Thymus (tissue), 11 donors: ENCODE measurements around the gene BICD2. TPM values are rescaled to one million over a fixed set of nuclear protein-coding genes. Genes with fewer than 3 reads are reported as not detected.

ENCODE experiments used
- DNase-seq, 9 donors: peaks; one replicate each; pipeline ENCODE4 v3.0.0-alpha.2; 2013; ENCODE audit warnings: low spot score in 9 of 9, low read depth in 6 of 9, missing footprints in 1 of 9
- H3K27ac ChIP-seq, 2 donors: one replicate each; pipeline ENCODE4 v1.5.1; 2013; ENCODE audit warnings: control low read depth in 1 of 2, low read depth in 1 of 2, low read length in 1 of 2, mild to moderate bottlenecking in 1 of 2, moderate library complexity in 1 of 2
- H3K27me3 ChIP-seq, 2 donors: one replicate each; pipeline ENCODE4 v1.5.1; 2013; ENCODE audit warnings: low read length in 1 of 2; ENCODE audit not compliant: control insufficient read depth in 2 of 2, insufficient read depth in 1 of 2
- H3K36me3 ChIP-seq, 2 donors: one replicate each; pipeline ENCODE4 v1.5.1; 2013; ENCODE audit warnings: low read length in 1 of 2, mild to moderate bottlenecking in 1 of 2, moderate library complexity in 1 of 2; ENCODE audit not compliant: control insufficient read depth in 2 of 2, insufficient read depth in 2 of 2
- H3K4me1 ChIP-seq, 2 donors: one replicate each; pipeline ENCODE4 v1.5.1; 2013; ENCODE audit warnings: low read length in 2 of 2; ENCODE audit not compliant: control insufficient read depth in 2 of 2, insufficient read depth in 2 of 2
- H3K4me3 ChIP-seq, 2 donors: one replicate each; pipeline ENCODE4 v1.5.1; 2013; ENCODE audit warnings: low read length in 2 of 2, control low read depth in 1 of 2, mild to moderate bottlenecking in 1 of 2
- H3K9me3 ChIP-seq, 2 donors: one replicate each; pipeline ENCODE4 v1.5.1; 2013; ENCODE audit warnings: low read length in 1 of 2, mild to moderate bottlenecking in 1 of 2; ENCODE audit not compliant: control insufficient read depth in 2 of 2, insufficient read depth in 1 of 2
- WGBS: extraction: QIAGEN DNeasy Blood & Tissue Kit; methylation state at CpG from one replicate; pipeline ENCODE4 v1.1.7; 2013; 5-methylcytosine and 5-hydroxymethylcytosine counted together
- polyA plus RNA-seq: library from polyadenylated mRNA; stranded (reverse); fragments of 200-250 nt; gene quantifications from one replicate; pipeline ENCODE4 v1.2.3, GENCODE V29; 2013
- total RNA-seq: library from RNA; stranded (reverse); fragments of 120-200 nt; gene quantifications from one replicate; pipeline ENCODE4 v1.2.4, GENCODE V29; 2013
- donor health status: healthy.

The BICD2 gene
- total and polyA plus RNA-seq, 2 donors, result 16.8 to 17.4 TPM

DNA sequence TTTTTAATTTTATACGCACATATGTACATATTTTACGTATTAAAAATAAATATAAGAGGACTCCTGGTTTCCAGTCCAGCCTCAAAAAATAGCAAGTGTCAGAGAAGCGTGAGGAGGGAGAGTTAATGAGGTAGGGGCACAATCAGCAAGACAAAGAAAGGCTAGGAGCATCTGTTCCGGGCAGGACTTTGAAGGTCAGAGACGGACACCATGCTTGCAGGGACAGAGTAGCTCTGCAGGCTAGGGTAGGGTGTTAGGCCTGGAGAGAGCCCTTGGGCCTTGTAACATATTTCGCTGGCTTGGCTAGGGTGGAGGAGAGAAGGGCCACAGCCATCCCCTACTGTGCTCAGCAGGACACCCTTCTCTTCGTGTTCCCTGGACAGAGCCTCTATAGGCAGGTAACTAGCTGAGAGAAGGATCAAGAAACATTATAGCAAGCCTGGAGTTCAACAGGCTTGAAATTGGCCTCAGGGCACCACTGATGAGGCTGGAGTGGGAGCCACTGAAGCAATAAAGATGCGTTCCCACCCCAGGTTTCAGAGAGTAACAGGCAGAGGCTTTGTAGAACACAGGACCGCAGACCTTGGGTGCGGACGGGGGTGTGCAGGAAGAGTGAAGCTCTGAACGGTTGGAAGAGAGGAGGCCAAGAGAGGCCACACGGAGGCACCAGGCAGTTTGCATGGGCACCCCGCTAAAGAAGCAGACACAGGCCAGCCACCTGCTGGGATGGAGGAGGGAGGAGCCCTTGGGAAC lies 85.0 kb downstream of the BICD2 start:
- Histone ChIP-seq H3K9me3 (no peaks in the 10 kb centered on the region), H3K27ac (no peak overlapping the region), H3K36me3 (no peaks in the 10 kb centered on the region), H3K27me3 (no peaks in the 10 kb centered on the region), H3K4me3 (no peak overlapping the region), H3K4me1 (no peaks in the 10 kb centered on the region)
- 97% methylated on average over 14 of the region's 14 CpGs for WGBS
- no peak for DNase-seq

GRCh38 chr9:92671323-92671722 lies 93.3 kb downstream of the BICD2 start:
- Histone ChIP-seq H3K4me1 (peaks cover 18 to 20% of the 10 kb centered on the region in 2 donors), H3K36me3 (peaks cover 1 to 3% of the 10 kb centered on the region in 2 donors), H3K27ac (no peak overlapping the region), H3K9me3 (no peaks in the 10 kb centered on the region), H3K4me3 (peak overlapping the region in 1 of 2 donors; percentile 97), H3K27me3 (no peaks in the 10 kb centered on the region)
- WGBS, result 94% methylated on average over 4 of the region's 4 CpGs
- DNase-seq, result no peak

DNA sequence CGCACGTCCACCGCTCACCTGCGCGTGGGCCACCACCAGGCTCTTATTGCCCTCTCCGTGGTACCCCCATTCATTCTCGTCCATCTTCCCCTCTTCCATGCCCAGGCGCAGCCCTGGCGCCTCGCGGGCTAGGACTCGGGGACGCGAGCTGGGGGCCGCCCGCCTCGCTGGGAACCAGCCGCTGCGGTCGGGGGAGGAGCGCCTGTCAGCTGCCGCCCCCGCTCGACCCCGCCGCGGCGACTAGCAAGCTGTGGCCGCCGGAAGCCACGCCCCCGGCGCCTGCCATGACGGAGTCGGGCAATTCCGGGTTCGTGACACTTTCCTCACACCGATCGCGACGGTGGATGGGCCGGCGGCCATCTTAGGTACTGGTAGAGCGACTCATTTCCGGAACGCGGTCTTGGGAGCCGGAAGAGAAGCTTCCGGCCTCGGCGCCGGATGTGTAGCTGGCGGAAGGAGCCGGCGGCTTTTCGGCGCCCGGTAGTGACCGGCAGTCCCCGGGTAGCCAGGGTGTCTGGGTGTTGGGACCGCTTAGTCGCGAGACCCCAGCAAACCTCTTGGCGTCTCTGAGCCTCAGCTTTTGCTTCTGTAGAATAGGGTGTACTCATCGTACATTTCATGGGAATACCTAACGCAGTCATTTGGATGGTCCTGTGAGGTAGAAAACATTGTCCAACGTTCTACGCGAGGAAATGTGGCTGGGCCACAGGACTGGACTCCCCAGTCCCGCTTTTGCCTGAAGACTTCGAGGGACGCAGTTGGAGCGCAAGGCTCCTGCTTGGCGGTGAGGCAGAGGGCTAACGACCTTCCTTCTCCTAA lies 94.5 kb downstream of the BICD2 start, which contains the start of gene IPPK:
Gene IPPK (minus strand): TSS at position 242 of the 819 bp plus-strand sequence. CDS start 143 bp downstream, at position 99.
- no peaks in the 10 kb centered on the region for H3K27me3 ChIP-seq
- H3K9me3 ChIP-seq, result no peaks in the 10 kb centered on the region
- WGBS, result under 1% methylated on average over 75 of the region's 75 CpGs
- H3K36me3 ChIP-seq, result peaks cover 6 to 7% of the 10 kb centered on the region in 2 donors
- peak within 1 kb of the TSS; percentile 65 to 97 for H3K4me3 ChIP-seq
- peak within 1 kb of the TSS; percentile 51 to 75 for H3K27ac ChIP-seq
- H3K4me1 ChIP-seq, result peaks cover 20% of the 10 kb centered on the region in 2 donors
- peak; percentile 92 to 99 (median 97) for DNase-seq

- DNase-seq, result no peak
- under 1% methylated on average over 29 of the region's 29 CpGs for WGBS
- Histone ChIP-seq H3K4me3 (peak overlapping the region; percentile 65 to 97), H3K27me3 (no peaks in the 10 kb centered on the region), H3K27ac (peak overlapping the region; percentile 51 to 75), H3K9me3 (no peaks in the 10 kb centered on the region), H3K36me3 (peaks cover 6 to 7% of the 10 kb centered on the region in 2 donors), H3K4me1 (peaks cover 20 to 24% of the 10 kb centered on the region in 2 donors)
Observed at GRCh38 chr9:92669527-92669889, 95.1 kb downstream of the BICD2 start.

- H3K36me3 ChIP-seq, result peaks cover 6 to 7% of the 10 kb centered on the region in 2 donors
- WGBS, result 32% methylated on average over 14 of the region's 14 CpGs
- H3K4me3 ChIP-seq, result peak overlapping the region; percentile 65 to 97
- no peaks in the 10 kb centered on the region for H3K9me3 ChIP-seq
- peak in 2 of 9 donors; percentile 8 to 34 for DNase-seq
- peaks cover 20 to 28% of the 10 kb centered on the region in 2 donors for H3K4me1 ChIP-seq
- H3K27me3 ChIP-seq, result no peaks in the 10 kb centered on the region
- no peak overlapping the region for H3K27ac ChIP-seq
Observed at GRCh38 chr9:92668746-92669526, 95.7 kb downstream of the BICD2 start.

DNA sequence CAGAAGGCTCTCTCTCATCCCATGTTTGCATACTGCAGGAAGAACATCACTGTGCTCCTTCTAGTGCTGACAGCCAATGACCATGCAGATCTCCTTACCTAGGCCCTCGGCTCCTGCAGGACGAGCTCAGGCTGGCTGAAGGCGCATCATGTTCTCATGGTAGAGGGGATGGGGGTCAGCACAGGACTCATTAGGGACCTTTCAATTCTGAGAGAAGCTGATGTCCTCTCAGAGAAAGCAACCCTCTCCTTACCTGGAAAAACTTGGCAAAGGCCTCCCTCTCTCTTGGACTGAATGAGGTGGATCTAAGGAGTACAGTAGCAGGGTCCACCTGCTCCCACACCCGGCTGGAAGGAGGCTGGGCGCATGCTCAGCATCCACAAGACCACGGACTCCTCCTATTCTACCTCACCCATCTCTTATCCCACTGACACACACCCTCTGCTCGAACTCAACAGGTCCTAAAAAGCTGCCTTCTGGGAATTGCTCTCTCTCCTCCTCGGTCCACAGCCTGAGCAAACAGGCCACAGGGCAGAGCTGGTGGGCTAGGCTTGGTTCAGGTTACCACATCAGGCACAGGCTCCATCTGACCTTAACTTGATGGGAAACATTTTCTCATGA lies 97.6 kb downstream of the BICD2 start:
- no peak for DNase-seq
- WGBS, result 98% methylated on average over 8 of the region's 8 CpGs
- Histone ChIP-seq H3K4me3 (no peak overlapping the region), H3K9me3 (no peaks in the 10 kb centered on the region), H3K36me3 (peaks cover 6 to 11% of the 10 kb centered on the region in 2 donors), H3K4me1 (peaks cover 20 to 28% of the 10 kb centered on the region in 2 donors), H3K27me3 (no peaks in the 10 kb centered on the region), H3K27ac (no peak overlapping the region)

DNA sequence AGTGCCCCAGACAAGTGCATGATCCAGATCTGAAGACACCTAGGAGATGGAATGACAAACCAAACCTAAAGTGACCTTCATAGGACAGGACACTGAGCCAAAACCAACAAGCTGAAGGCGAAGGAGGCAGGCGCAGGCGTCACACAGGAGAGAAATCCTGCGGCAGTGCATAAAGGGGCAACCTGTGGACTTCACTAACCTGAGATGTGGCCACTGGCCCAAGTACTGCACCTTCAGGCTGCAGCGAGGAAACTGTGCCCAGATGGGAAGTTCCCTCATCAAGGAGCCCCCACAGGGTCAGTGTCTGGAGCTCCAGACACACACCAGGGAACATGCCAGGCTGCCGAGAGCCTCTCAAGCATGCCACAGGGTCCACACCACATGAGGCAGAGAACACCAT lies 98.4 kb downstream of the BICD2 start:
- 96% methylated on average over 6 of the region's 6 CpGs for WGBS
- Histone ChIP-seq H3K36me3 (peaks cover 6 to 11% of the 10 kb centered on the region in 2 donors), H3K4me1 (peaks cover 16 to 25% of the 10 kb centered on the region in 2 donors), H3K27ac (no peak overlapping the region), H3K27me3 (no peaks in the 10 kb centered on the region), H3K9me3 (no peaks in the 10 kb centered on the region), H3K4me3 (no peak overlapping the region)
- DNase-seq, result no peak

- H3K27me3 ChIP-seq, result no peaks in the 10 kb centered on the region
- no peak overlapping the region for H3K27ac ChIP-seq
- peaks cover 6 to 11% of the 10 kb centered on the region in 2 donors for H3K36me3 ChIP-seq
- peaks cover 13 to 21% of the 10 kb centered on the region in 2 donors for H3K4me1 ChIP-seq
- 98% methylated on average over 3 of the region's 3 CpGs for WGBS
- no peak for DNase-seq
- no peak overlapping the region for H3K4me3 ChIP-seq
- H3K9me3 ChIP-seq, result no peaks in the 10 kb centered on the region
Observed at GRCh38 chr9:92665836-92666235, 98.8 kb downstream of the BICD2 start.
